Fibroblast of lung (primary cell): ENCODE results near the gene ARMC5.

Experiments used
- EZH2 ChIP-seq: IDR thresholded peaks from 2 replicates; pipeline ENCODE4 v1.5.1; 2012; ENCODE audit warnings: low read length, control low read depth, mild to moderate bottlenecking; ENCODE audit errors: missing control alignments
- TF ChIP-seq, protein P1 (sequence below), 2 donors: IDR thresholded peaks in 1 of 2; conservative IDR thresholded peaks in 1 of 2; 1 replicate in 1 of 2; 2 replicates in 1 of 2; pipeline ENCODE4 v1.5.1; 2011 to 2012; ENCODE audit warnings: low read length in 2 of 2, control low read depth in 1 of 2, inconsistent platforms in 1 of 2, low read depth in 1 of 2, mild to moderate bottlenecking in 1 of 2

DNA sequence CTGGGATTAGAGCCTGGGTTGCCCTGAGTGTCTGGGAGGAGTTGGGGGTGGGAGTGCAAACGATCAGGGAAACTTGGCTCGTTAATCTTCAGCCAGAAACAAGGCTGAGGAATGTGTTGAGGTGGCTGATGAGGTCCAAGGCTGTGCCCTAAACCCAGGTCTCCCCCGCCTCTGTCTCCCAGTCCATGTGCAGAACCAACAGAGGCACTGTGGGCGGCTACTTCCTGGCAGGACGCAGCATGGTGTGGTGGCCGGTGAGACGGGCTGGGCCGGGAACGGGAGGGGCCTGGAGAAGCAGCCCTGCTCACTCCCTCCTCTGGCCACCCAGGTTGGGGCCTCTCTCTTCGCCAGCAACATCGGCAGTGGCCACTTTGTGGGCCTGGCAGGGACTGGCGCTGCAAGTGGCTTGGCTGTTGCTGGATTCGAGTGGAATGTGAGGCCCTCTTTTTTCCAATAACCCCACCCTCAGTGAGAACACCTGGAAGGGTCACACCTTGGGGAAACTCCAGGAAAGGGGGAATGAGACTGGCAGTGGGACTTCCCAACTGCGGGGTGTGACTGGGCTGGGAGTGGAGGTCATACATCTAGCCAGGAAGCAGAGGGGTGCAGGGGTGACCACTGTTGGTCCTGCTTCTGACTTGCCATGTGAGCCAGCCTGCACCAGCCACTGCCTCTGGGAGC lies 25.3 kb downstream of the ARMC5 start:
- TF ChIP-seq, protein P1, sequence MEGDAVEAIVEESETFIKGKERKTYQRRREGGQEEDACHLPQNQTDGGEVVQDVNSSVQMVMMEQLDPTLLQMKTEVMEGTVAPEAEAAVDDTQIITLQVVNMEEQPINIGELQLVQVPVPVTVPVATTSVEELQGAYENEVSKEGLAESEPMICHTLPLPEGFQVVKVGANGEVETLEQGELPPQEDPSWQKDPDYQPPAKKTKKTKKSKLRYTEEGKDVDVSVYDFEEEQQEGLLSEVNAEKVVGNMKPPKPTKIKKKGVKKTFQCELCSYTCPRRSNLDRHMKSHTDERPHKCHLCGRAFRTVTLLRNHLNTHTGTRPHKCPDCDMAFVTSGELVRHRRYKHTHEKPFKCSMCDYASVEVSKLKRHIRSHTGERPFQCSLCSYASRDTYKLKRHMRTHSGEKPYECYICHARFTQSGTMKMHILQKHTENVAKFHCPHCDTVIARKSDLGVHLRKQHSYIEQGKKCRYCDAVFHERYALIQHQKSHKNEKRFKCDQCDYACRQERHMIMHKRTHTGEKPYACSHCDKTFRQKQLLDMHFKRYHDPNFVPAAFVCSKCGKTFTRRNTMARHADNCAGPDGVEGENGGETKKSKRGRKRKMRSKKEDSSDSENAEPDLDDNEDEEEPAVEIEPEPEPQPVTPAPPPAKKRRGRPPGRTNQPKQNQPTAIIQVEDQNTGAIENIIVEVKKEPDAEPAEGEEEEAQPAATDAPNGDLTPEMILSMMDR (conservative IDR thresholded peaks at IDR 0.05 in 1 of 2, IDR thresholded peaks at IDR 0.05 in 1 of 2; ENCODE audit: low read depth in 1 of 2, low read length in 2 of 2) = no peak
- TF ChIP-seq EZH2 = no peak
